Measurements from ENCODE around the gene IL3. TPM values are rescaled to one million over a fixed set of nuclear protein-coding genes. Genes with fewer than 3 reads are reported as not detected.

IL3 gene
- total and polyA plus RNA-seq, 9 of the 15 experiments (the other 6 are each of a cell fraction or from before 2014, with no cell fraction given) = not detected

DNA sequence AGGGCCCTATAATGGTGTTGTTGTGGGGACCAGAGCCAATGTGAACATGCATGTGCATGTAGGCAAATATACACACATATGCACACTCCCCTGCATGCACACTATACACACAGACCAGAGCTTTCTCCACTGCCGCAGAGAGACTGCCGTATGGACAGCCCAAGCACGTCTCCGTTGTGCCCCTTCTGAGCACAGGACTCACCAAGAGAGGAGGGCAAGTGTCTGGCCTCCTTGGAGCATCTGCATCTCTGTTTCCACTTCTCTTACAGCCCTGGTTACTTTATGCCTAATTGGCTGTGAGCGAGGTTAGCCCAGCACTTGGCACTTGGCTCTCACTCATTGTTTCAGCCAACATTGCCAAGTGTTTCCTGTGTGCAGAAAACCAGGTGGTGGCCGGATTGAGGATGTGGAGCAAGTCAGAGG lies 43.5 kb downstream of the IL3 start:
- Histone ChIP-seq H3K4me1 (replicated peaks in 1 of 2; ENCODE audit: control insufficient read depth in 2 of 2, insufficient read depth in 2 of 2, low read length in 2 of 2) (peaks cover 27 to 52% of the 10 kb centered on the region in 2 experiments), H3K9me1 (ENCODE audit: control insufficient read depth, insufficient read depth, low read length) (no peaks in the 10 kb centered on the region), H3K79me2 (ENCODE audit: control insufficient read depth, insufficient read depth, low read length) (no peaks in the 10 kb centered on the region; the same call in 2 of the 3 replicates), H3K36me3 (ENCODE audit: control insufficient read depth, insufficient read depth, low read length) (no peaks in the 10 kb centered on the region; the same call in 2 of the 3 replicates), H3K27me3 (ENCODE audit: control insufficient read depth in 2 of 2, insufficient read depth in 2 of 2, low read length in 2 of 2) (no peaks in the 10 kb centered on the region), H4K20me1 (replicated peaks; ENCODE audit: control insufficient read depth, insufficient read depth, low read length) (peaks cover 8% of the 10 kb centered on the region; the same call in 1 of the 2 replicates), H3K4me2 (ENCODE audit: insufficient read depth, low read length) (peak overlapping the region; percentile 43), H3K9ac (ENCODE audit: insufficient read depth in 1 of 2, low read depth in 2 of 2, low read length in 2 of 2) (peak overlapping the region; percentile 4 to 5; a peak in 2 of 4 replicates), H3K4me3 (no peak overlapping the region), H3K9me3 (replicated peaks; ENCODE audit: control insufficient read depth, insufficient read depth, low read depth, low read length) (no peaks in the 10 kb centered on the region), H3K27ac (ENCODE audit: extremely low read depth, low read depth, low read length) (peak overlapping the region; percentile 75; the same call in 2 of the 3 replicates), H2AFZ (ENCODE audit: low read depth, low read length) (no peak overlapping the region)
- BruUV-seq (replicated peaks) = no TSS peak
- POLR2A ChIA-PET = interaction anchor here (0.6 to 2.2 kb wide), 3 partner anchors 11 to 54 kb away, joined by 3 to 11 read pairs (median 3); no protein-coding TSS in a partner anchor
- WGBS (ENCODE audit: insufficient coverage, low coverage, missing lambda C conversion rate) = 75% methylated on average over 6 of the region's 6 CpGs
- ATAC-seq (no peak), DNase-seq (ENCODE audit: extremely low read depth in 1 of 4, low spot score in 3 of 4) (no peak), FAIRE-seq (no peak)
- intact Hi-C loops (cut with micrococcal nuclease) = no loop called here
- CTCF ChIA-PET (ENCODE audit: low intra/inter-chr PET ratio) = no interaction called here
- in situ Hi-C loops (cut with MboI) = no loop called here
- no peak for TF ChIP-seq PHB2 (IDR thresholded peaks at IDR 0.05; ENCODE audit: low read depth)
- 0 out of 4 replicates have a peak, but pooled peaks of 1 of the 2 experiments have one; percentile 0 for TF ChIP-seq RAD21 (CRISPR knock-in tag; conservative IDR thresholded peaks at IDR 0.05 in 1 of 2, IDR thresholded peaks at IDR 0.05 in 1 of 2)
- no peak for TF ChIP-seq MXI1 (IDR thresholded peaks at IDR 0.05; ENCODE audit: low read depth, low read length)
- TF ChIP-seq, protein P1, sequence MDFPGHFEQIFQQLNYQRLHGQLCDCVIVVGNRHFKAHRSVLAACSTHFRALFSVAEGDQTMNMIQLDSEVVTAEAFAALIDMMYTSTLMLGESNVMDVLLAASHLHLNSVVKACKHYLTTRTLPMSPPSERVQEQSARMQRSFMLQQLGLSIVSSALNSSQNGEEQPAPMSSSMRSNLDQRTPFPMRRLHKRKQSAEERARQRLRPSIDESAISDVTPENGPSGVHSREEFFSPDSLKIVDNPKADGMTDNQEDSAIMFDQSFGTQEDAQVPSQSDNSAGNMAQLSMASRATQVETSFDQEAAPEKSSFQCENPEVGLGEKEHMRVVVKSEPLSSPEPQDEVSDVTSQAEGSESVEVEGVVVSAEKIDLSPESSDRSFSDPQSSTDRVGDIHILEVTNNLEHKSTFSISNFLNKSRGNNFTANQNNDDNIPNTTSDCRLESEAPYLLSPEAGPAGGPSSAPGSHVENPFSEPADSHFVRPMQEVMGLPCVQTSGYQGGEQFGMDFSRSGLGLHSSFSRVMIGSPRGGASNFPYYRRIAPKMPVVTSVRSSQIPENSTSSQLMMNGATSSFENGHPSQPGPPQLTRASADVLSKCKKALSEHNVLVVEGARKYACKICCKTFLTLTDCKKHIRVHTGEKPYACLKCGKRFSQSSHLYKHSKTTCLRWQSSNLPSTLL (IDR thresholded peaks at IDR 0.05) = no peak
- no peak for TF ChIP-seq NR2C1 (IDR thresholded peaks at IDR 0.05)
- 0 out of 2 replicates have a peak, but pooled peaks have one; percentile 4 for TF ChIP-seq NR2C1 (tag; IDR thresholded peaks at IDR 0.05)
- 0 out of 2 replicates have a peak, but pooled peaks have one; percentile 33 for TF ChIP-seq SMARCA5 (IDR thresholded peaks at IDR 0.05)
- TF ChIP-seq MCM3 (IDR thresholded peaks at IDR 0.05) = no peak
- no peak for TF ChIP-seq ZNF347 (CRISPR knock-in tag; IDR thresholded peaks at IDR 0.05; ENCODE audit: low read depth)
- TF ChIP-seq DDX20 (tag; IDR thresholded peaks at IDR 0.05; ENCODE audit: low read depth) = 0 out of 2 replicates have a peak, but pooled peaks have one; percentile 36
- peak; percentile 13; the same call in 1 of the 2 replicates for TF ChIP-seq ZNF644 (tag; IDR thresholded peaks at IDR 0.05; ENCODE audit: low read depth)
- no peak for TF ChIP-seq SMARCB1 (IDR thresholded peaks at IDR 0.05; ENCODE audit: insufficient read length, low read depth)
- TF ChIP-seq BACH1 (tag; IDR thresholded peaks at IDR 0.05) = peak; percentile 77; the same call in 1 of the 2 replicates
- TF ChIP-seq NCOA1 (IDR thresholded peaks at IDR 0.05; ENCODE audit: low read depth) = 0 out of 2 replicates have a peak, but pooled peaks have one; percentile 1
- TF ChIP-seq, protein P2, sequence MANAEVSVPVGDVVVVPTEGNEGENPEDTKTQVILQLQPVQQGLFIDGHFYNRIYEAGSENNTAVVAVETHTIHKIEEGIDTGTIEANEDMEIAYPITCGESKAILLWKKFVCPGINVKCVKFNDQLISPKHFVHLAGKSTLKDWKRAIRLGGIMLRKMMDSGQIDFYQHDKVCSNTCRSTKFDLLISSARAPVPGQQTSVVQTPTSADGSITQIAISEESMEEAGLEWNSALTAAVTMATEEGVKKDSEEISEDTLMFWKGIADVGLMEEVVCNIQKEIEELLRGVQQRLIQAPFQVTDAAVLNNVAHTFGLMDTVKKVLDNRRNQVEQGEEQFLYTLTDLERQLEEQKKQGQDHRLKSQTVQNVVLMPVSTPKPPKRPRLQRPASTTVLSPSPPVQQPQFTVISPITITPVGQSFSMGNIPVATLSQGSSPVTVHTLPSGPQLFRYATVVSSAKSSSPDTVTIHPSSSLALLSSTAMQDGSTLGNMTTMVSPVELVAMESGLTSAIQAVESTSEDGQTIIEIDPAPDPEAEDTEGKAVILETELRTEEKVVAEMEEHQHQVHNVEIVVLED (CRISPR knock-in tag; IDR thresholded peaks at IDR 0.05) = no peak
- peak; percentile 17 for TF ChIP-seq RBBP5 (IDR thresholded peaks at IDR 0.05; ENCODE audit: borderline replicate concordance, insufficient read depth, low read length, poor library complexity, severe bottlenecking)
- no peak for TF ChIP-seq SMAD2 (IDR thresholded peaks at IDR 0.05; ENCODE audit: low read depth, low read length)
- TF ChIP-seq FOSL1 (tag; conservative IDR thresholded peaks at IDR 0.05) = peak; percentile 49; the same call in 1 of the 2 replicates
- no peak for TF ChIP-seq SIN3A (IDR thresholded peaks at IDR 0.05; ENCODE audit: borderline replicate concordance in 2 of 2, control insufficient read depth in 1 of 2, low read depth in 2 of 2, low read length in 2 of 2)

Data from K562 (cell line).